ENCODE results near the gene CPEB3.

GRCh38 chr10:92047215-92047614, 243.7 kb downstream of the CPEB3 start:
- TF ChIP-seq POLR2A (IDR thresholded peaks at IDR 0.05; ENCODE audit: low read depth, low read length) = no peak
- no peak for TF ChIP-seq SPI1 (IDR thresholded peaks at IDR 0.05; ENCODE audit: low read depth, low read length)
- TF ChIP-seq TAF1 (IDR thresholded peaks at IDR 0.05; ENCODE audit: low read depth, low read length) = no peak
- no peak for TF ChIP-seq POLR2AphosphoS5 (IDR thresholded peaks at IDR 0.05; ENCODE audit: low read depth, low read length)
- TF ChIP-seq POU2F2 (IDR thresholded peaks at IDR 0.05; ENCODE audit: low read depth, low read length) = no peak
- no peak for TF ChIP-seq PAX5 (IDR thresholded peaks at IDR 0.05; ENCODE audit: insufficient read depth, low read length, severe bottlenecking)

All from GM12891 (cell line).